ENCODE results near the gene PHACTR1. TPM values are rescaled to one million over a fixed set of nuclear protein-coding genes. Genes with fewer than 3 reads are reported as not detected.

PHACTR1 gene
- total RNA-seq, 1 experiment from 2014 or later: 15.5 TPM

DNA sequence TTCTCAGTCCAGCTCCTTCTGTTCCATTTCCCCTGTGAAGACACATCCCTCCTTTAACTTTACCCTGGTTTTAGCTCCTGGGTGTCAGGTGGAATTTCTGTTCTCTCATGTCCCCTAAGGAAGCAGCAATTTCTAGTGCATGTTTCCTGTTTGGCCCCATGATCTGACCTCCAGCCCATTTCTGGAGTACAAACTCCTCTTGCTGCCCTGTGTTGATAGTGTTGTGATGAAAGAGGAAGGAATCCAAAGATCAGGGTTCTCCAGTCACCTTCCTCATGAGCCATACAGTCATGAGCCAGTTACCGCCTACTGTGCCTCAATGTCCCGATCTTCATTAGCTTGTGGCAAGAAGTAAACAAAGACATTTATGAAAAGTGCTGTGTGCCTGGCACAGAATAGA is 97.4 kb downstream of the PHACTR1 start (continued):
- TF ChIP-seq TEAD1 (CRISPR knock-in tag; IDR thresholded peaks at IDR 0.05): no peak
- no peak for TF ChIP-seq SOX15 (CRISPR knock-in tag; IDR thresholded peaks at IDR 0.05)
- TF ChIP-seq, protein P1, sequence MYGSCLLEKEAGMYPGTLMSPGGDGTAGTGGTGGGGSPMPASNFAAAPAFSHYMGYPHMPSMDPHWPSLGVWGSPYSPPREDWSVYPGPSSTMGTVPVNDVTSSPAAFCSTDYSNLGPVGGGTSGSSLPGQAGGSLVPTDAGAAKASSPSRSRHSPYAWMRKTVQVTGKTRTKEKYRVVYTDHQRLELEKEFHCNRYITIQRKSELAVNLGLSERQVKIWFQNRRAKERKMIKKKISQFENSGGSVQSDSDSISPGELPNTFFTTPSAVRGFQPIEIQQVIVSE (CRISPR knock-in tag; IDR thresholded peaks at IDR 0.05; ENCODE audit: borderline replicate concordance): no peak

DNA sequence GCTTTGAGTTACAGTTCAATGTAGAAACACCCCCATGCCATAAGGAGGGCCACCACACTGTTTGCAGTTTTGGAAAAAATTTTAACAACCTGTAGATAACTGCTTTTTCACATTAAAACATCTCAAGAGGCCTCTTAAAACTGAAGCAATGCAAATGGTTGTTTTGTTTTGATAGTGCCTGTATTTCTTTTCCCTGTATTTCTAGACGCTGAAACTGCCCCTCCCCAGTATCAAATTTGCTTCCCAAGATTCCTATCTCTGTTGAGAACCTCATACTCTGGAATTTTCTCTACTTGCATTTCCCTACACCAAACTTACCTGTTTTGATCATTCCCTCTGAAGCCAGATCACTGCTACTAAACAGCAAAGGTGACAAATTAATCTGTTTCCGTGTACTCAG is 98.5 kb downstream of the PHACTR1 start:
- no peak for ATAC-seq
- Mint-ChIP-seq H3K4me3 (no peak overlapping the region), H3K4me1 (peaks cover 6% of the 10 kb centered on the region), H3K9me3 (no peaks in the 10 kb centered on the region), H3K27ac (no peak overlapping the region), H3K36me3 (no peaks in the 10 kb centered on the region), H3K27me3 (ENCODE audit: low read depth) (no peaks in the 10 kb centered on the region)
- ChIA-PET CTCF (no interaction called here), POLR2A (no interaction called here)
- no peak for DNase-seq (ENCODE audit: low spot score)
- TF ChIP-seq ATF1 (CRISPR knock-in tag; IDR thresholded peaks at IDR 0.05) (no peak), OVOL2 (CRISPR knock-in tag; IDR thresholded peaks at IDR 0.05; ENCODE audit: borderline replicate concordance) (no peak), ELF4 (CRISPR knock-in tag; IDR thresholded peaks at IDR 0.05; ENCODE audit: low read depth) (no peak)

GRCh38 chr6:12815884-12816600 is 99.5 kb downstream of the PHACTR1 start:
- no peaks in the 10 kb centered on the region for H3K27me3 Mint-ChIP-seq (ENCODE audit: low read depth)
- TF ChIP-seq ELF4 (CRISPR knock-in tag; IDR thresholded peaks at IDR 0.05; ENCODE audit: low read depth): no peak
- TF ChIP-seq, protein P2, sequence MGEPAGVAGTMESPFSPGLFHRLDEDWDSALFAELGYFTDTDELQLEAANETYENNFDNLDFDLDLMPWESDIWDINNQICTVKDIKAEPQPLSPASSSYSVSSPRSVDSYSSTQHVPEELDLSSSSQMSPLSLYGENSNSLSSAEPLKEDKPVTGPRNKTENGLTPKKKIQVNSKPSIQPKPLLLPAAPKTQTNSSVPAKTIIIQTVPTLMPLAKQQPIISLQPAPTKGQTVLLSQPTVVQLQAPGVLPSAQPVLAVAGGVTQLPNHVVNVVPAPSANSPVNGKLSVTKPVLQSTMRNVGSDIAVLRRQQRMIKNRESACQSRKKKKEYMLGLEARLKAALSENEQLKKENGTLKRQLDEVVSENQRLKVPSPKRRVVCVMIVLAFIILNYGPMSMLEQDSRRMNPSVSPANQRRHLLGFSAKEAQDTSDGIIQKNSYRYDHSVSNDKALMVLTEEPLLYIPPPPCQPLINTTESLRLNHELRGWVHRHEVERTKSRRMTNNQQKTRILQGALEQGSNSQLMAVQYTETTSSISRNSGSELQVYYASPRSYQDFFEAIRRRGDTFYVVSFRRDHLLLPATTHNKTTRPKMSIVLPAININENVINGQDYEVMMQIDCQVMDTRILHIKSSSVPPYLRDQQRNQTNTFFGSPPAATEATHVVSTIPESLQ (CRISPR knock-in tag; IDR thresholded peaks at IDR 0.05): no peak
- TF ChIP-seq ZNF219 (CRISPR knock-in tag; IDR thresholded peaks at IDR 0.05; ENCODE audit: borderline replicate concordance): no peak
- no peak for TF ChIP-seq JAZF1 (CRISPR knock-in tag; IDR thresholded peaks at IDR 0.05)
- TF ChIP-seq PRRX2 (CRISPR knock-in tag; IDR thresholded peaks at IDR 0.05): no peak
- DNase-seq (ENCODE audit: low spot score) (no peak), ATAC-seq (no peak)
- H3K27ac Mint-ChIP-seq: no peak overlapping the region
- ChIA-PET POLR2A (no interaction called here), CTCF (no interaction called here)
- H3K9me3 Mint-ChIP-seq: no peaks in the 10 kb centered on the region
- H3K36me3 Mint-ChIP-seq: no peaks in the 10 kb centered on the region
- H3K4me3 Mint-ChIP-seq: no peak overlapping the region
- H3K4me1 Mint-ChIP-seq: peaks cover 6% of the 10 kb centered on the region

GRCh38 chr6:12818324-12818723 is 101.8 kb downstream of the PHACTR1 start:
- Mint-ChIP-seq H3K27me3 (ENCODE audit: low read depth) (no peaks in the 10 kb centered on the region), H3K4me3 (no peak overlapping the region), H3K4me1 (peaks cover 2% of the 10 kb centered on the region; the same call in 1 of the 2 replicates), H3K27ac (no peak overlapping the region), H3K36me3 (no peaks in the 10 kb centered on the region), H3K9me3 (no peaks in the 10 kb centered on the region)
- ChIA-PET POLR2A (interaction anchor here (0.6 kb wide), 1 partner anchor 12 kb away, joined by 3 read pairs; no protein-coding TSS in a partner anchor), CTCF (no interaction called here)
- DNase-seq (ENCODE audit: low spot score): no peak
- ATAC-seq: no peak
- TF ChIP-seq GABPB1 (CRISPR knock-in tag; IDR thresholded peaks at IDR 0.05) (no peak), NR3C1 (CRISPR knock-in tag; conservative IDR thresholded peaks at IDR 0.05; ENCODE audit: low read depth) (no peak), E2F5 (CRISPR knock-in tag; IDR thresholded peaks at IDR 0.05) (no peak), ZNF121 (CRISPR knock-in tag; IDR thresholded peaks at IDR 0.05) (no peak), MLX (CRISPR knock-in tag; IDR thresholded peaks at IDR 0.05) (no peak), ZMAT4 (CRISPR knock-in tag; IDR thresholded peaks at IDR 0.05) (no peak), NFATC4 (CRISPR knock-in tag; IDR thresholded peaks at IDR 0.05) (no peak), E2F4 (CRISPR knock-in tag; IDR thresholded peaks at IDR 0.05; ENCODE audit: borderline replicate concordance, low read depth) (no peak), USF1 (CRISPR knock-in tag; IDR thresholded peaks at IDR 0.05) (no peak)
- TF ChIP-seq, protein P3, sequence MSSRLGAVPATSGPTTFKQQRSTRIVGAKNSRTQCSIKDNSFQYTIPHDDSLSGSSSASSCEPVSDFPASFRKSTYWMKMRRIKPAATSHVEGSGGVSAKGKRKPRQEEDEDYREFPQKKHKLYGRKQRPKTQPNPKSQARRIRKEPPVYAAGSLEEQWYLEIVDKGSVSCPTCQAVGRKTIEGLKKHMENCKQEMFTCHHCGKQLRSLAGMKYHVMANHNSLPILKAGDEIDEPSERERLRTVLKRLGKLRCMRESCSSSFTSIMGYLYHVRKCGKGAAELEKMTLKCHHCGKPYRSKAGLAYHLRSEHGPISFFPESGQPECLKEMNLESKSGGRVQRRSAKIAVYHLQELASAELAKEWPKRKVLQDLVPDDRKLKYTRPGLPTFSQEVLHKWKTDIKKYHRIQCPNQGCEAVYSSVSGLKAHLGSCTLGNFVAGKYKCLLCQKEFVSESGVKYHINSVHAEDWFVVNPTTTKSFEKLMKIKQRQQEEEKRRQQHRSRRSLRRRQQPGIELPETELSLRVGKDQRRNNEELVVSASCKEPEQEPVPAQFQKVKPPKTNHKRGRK (CRISPR knock-in tag; IDR thresholded peaks at IDR 0.05; ENCODE audit: borderline replicate concordance): no peak

Measured in WTC11 (cell line).